SK-N-SH (cell line): Measurements from ENCODE around the gene AGR3. TPM values are rescaled to one million over a fixed set of nuclear protein-coding genes. Genes with fewer than 3 reads are reported as not detected.

ENCODE experiments used
- CTCF ChIA-PET: fragments of 300-600, 350-600 bp; formaldehyde crosslinking; extraction: SDS; loops from one replicate; lab custom pipeline; 2021; lab: Yijun Ruan, JAX
- POLR2A ChIA-PET: fragments of 350-600 bp; sonication (Branson Sonifier 250); formaldehyde crosslinking; extraction: SDS; loops from one replicate; lab custom pipeline; 2020; ENCODE audit warnings: antibody characterized with exemption, inconsistent platforms; lab: Yijun Ruan, JAX
- DNase-seq: peaks from one replicate; pipeline ENCODE4 v3.0.0; 2012
- H2AFZ ChIP-seq: fragments of 200-600 bp; sonication (generic); 2 replicates; pipeline ENCODE4 v1.8.1; 2016; ENCODE audit warnings: antibody characterized with exemption, mild to moderate bottlenecking, low read depth
- H3F3A ChIP-seq: fragments of 200-600 bp; sonication (generic); replicated peaks from 2 replicates; pipeline ENCODE3; 2016; ENCODE audit warnings: antibody characterized with exemption, mild to moderate bottlenecking; ENCODE audit not compliant: insufficient read depth
- H3K27ac ChIP-seq, 2 experiments: fragments of 200-500 bp in 1 of 2; fragments of 200-600 bp in 1 of 2; sonication (Bioruptor generic) in 1 of 2; sonication (generic), shearing (Covaris generic) in 1 of 2; 2 replicates each; pipeline versions ENCODE4 v1.5.1 to v1.6.1; 2014 to 2016; ENCODE audit warnings: low read depth in 2 of 2, inconsistent platforms in 1 of 2, low read length in 1 of 2, mild to moderate bottlenecking in 1 of 2, mixed read lengths in 1 of 2
- H3K27me3 ChIP-seq: fragments of 200-600 bp; sonication (generic), shearing (Covaris generic); 2 replicates; pipeline ENCODE4 v1.6.1; 2016; ENCODE audit warnings: mixed run types; ENCODE audit not compliant: insufficient read depth
- H3K36me3 ChIP-seq, 2 experiments: fragments of 200-500 bp in 1 of 2; fragments of 200-600 bp in 1 of 2; sonication (Bioruptor generic) in 1 of 2; sonication (generic) in 1 of 2; replicated peaks in 1 of 2; 2 replicates each; pipeline versions ENCODE3 to v1.5.1; 2014 to 2016; ENCODE audit warnings: low read length in 1 of 2, mild to moderate bottlenecking in 1 of 2; ENCODE audit not compliant: insufficient read depth in 2 of 2, control insufficient read depth in 1 of 2
- H3K4me1 ChIP-seq, 2 experiments: fragments of 200-500 bp in 1 of 2; fragments of 200-600 bp in 1 of 2; sonication (Bioruptor generic) in 1 of 2; sonication (generic), shearing (Covaris generic) in 1 of 2; 2 replicates each; pipeline versions ENCODE4 v1.5.1 to v1.6.1; 2014 to 2016; ENCODE audit warnings: low read depth in 1 of 2, low read length in 1 of 2, mixed run types in 1 of 2; ENCODE audit not compliant: insufficient read depth in 2 of 2, control insufficient read depth in 1 of 2
- H3K4me2 ChIP-seq: fragments of 200-600 bp; sonication (generic), shearing (Covaris generic); 2 replicates; pipeline ENCODE4 v1.6.1; 2017; ENCODE audit warnings: mixed run types
- H3K4me3 ChIP-seq, 2 experiments: fragments of 200-500 bp in 1 of 2; fragments of 200-600 bp in 1 of 2; sonication (Bioruptor generic) in 1 of 2; sonication (generic), shearing (Covaris generic) in 1 of 2; 2 replicates each; pipeline versions ENCODE4 v1.5.1 to v1.8.1; 2014 to 2016; ENCODE audit warnings: low read depth in 2 of 2, inconsistent platforms in 1 of 2, low read length in 1 of 2, mild to moderate bottlenecking in 1 of 2, mixed read lengths in 1 of 2, moderate library complexity in 1 of 2
- H3K79me2 ChIP-seq: fragments of 200-600 bp; sonication (generic); 2 replicates; pipeline ENCODE4 v1.8.1; 2017; ENCODE audit warnings: mild to moderate bottlenecking; ENCODE audit not compliant: insufficient read depth
- H3K9ac ChIP-seq: fragments of 200-600 bp; sonication (generic); 2 replicates; pipeline ENCODE4 v1.6.1; 2017; ENCODE audit warnings: mixed run types
- H3K9me2 ChIP-seq: fragments of 200-600 bp; sonication (generic); 2 replicates; pipeline ENCODE4 v1.6.1; 2017; ENCODE audit warnings: mixed run types
- H3K9me3 ChIP-seq: fragments of 200-600 bp; sonication (generic); 2 replicates; pipeline ENCODE4 v1.6.1; 2017; ENCODE audit warnings: mixed run types, mild to moderate bottlenecking, moderate library complexity
- H4K20me1 ChIP-seq: fragments of 200-600 bp; sonication (generic); 2 replicates; pipeline ENCODE4 v1.6.1; 2017; ENCODE audit warnings: mild to moderate bottlenecking, mixed run types; ENCODE audit not compliant: insufficient read depth
- CTCF ChIP-seq: fragments of 200-600 bp; sonication (generic); IDR thresholded peaks from 2 replicates; pipeline ENCODE4 v1.6.1; 2017; ENCODE audit warnings: antibody characterized with exemption, mild to moderate bottlenecking, moderate library complexity
- ELF1 ChIP-seq: IDR thresholded peaks from 2 replicates; pipeline ENCODE4 v1.4.0; 2012
- EZH2phosphoT487 ChIP-seq: fragments of 200-600 bp; sonication (generic); IDR thresholded peaks from 2 replicates; pipeline ENCODE4 v1.6.1; 2017; ENCODE audit warnings: low read depth, mixed run types, mild to moderate bottlenecking, antibody characterized with exemption, moderate library complexity, borderline replicate concordance
- FOXM1 ChIP-seq: IDR thresholded peaks from 2 replicates; pipeline ENCODE4 v1.4.0; 2012; ENCODE audit warnings: low read depth, mild to moderate bottlenecking
- GATA2 ChIP-seq: sonication (generic); formaldehyde crosslinking; IDR thresholded peaks from 2 replicates; pipeline ENCODE4 v1.5.0; 2020; ENCODE audit warnings: mild to moderate bottlenecking, missing genetic modification reagents
- MAX ChIP-seq: IDR thresholded peaks from 2 replicates; pipeline ENCODE4 v1.4.0; 2012; ENCODE audit warnings: low read depth
- PBX3 ChIP-seq: IDR thresholded peaks from 2 replicates; pipeline ENCODE4; 2012
- POLR2AphosphoS5 ChIP-seq: IDR thresholded peaks from 2 replicates; pipeline ENCODE4 v1.6.1; 2012; ENCODE audit warnings: low read depth, low read length
- RFX5 ChIP-seq: IDR thresholded peaks from 2 replicates; pipeline ENCODE4 v1.6.1; 2012; ENCODE audit warnings: mild to moderate bottlenecking, improper control_type of control experiment, low read length
- SIN3A ChIP-seq: IDR thresholded peaks from 2 replicates; pipeline ENCODE4 v1.6.1; 2012; ENCODE audit warnings: low read depth, mild to moderate bottlenecking, low read length, moderate library complexity, borderline replicate concordance
- USF1 ChIP-seq: IDR thresholded peaks from 2 replicates; pipeline ENCODE4 v1.4.0; 2012; ENCODE audit warnings: low read depth, borderline replicate concordance
- USF2 ChIP-seq: fragments of 150-350 bp; IDR thresholded peaks from 2 replicates; pipeline ENCODE4 v1.6.1; 2017; ENCODE audit warnings: antibody characterized with exemption, low read length, low read depth, borderline replicate concordance
- YY1 ChIP-seq: IDR thresholded peaks from 2 replicates; pipeline ENCODE4 v1.4.0; 2012; ENCODE audit warnings: low read depth, mild to moderate bottlenecking
- WGBS: methylation state at CpG from one replicate; pipeline ENCODE4 v1.1.6; 2017; ENCODE audit warnings: low lambda C conversion rate; 5-methylcytosine and 5-hydroxymethylcytosine counted together
- polyA plus RNA-seq, 3 experiments: library from polyadenylated mRNA; depleted of rRNA; stranded (reverse); fragments of >200 nt; gene quantifications; 2 replicates each; pipeline ENCODE4 v1.2.3, GENCODE V29; 2012

AGR3 gene
- polyA plus RNA-seq, 1 of the 3 experiments (the other 2 are of a cell fraction), result not detected

- no peaks in the 10 kb centered on the region for H3K27me3 ChIP-seq
- TF ChIP-seq USF2 (no peak), ELF1 (no peak), RFX5 (no peak), EZH2phosphoT487 (no peak), POLR2AphosphoS5 (no peak)
- H3K4me2 ChIP-seq, result no peak overlapping the region
- H3K4me1 ChIP-seq, result no peaks in the 10 kb centered on the region; a peak in 1 of 4 replicates
- H4K20me1 ChIP-seq, result no peaks in the 10 kb centered on the region
- no peak overlapping the region for H3K27ac ChIP-seq
- no peak for DNase-seq
- no peak overlapping the region for H3K4me3 ChIP-seq
- H3K36me3 ChIP-seq, result no peaks in the 10 kb centered on the region
- no peaks in the 10 kb centered on the region for H3K9me3 ChIP-seq
- ChIA-PET POLR2A (no interaction called here), CTCF (interaction anchor here (0.8 to 1.4 kb wide), 3 partner anchors 9 to 37 kb away, joined by 3 read pairs; no protein-coding TSS in a partner anchor)
- H2AFZ ChIP-seq, result no peak overlapping the region
- no peak overlapping the region for H3K9ac ChIP-seq
- WGBS, result 13% methylated on average over 5 of the region's 5 CpGs
- no peaks in the 10 kb centered on the region for H3F3A ChIP-seq
- no peaks in the 10 kb centered on the region for H3K9me2 ChIP-seq
- no peaks in the 10 kb centered on the region for H3K79me2 ChIP-seq
Measured at GRCh38 chr7:16836481-16836880, 45.3 kb downstream of the AGR3 start.

- TF ChIP-seq PBX3 (no peak), USF1 (no peak), CTCF (no peak), YY1 (no peak), SIN3A (no peak), GATA2 (CRISPR knock-in tag) (no peak), ELF1 (no peak), FOXM1 (no peak), MAX (no peak)
- Histone ChIP-seq H3K27ac (no peak overlapping the region), H2AFZ (no peak overlapping the region), H3K4me3 (no peak overlapping the region), H4K20me1 (no peaks in the 10 kb centered on the region), H3K27me3 (peaks cover 5% of the 10 kb centered on the region), H3F3A (no peaks in the 10 kb centered on the region), H3K9me3 (no peaks in the 10 kb centered on the region), H3K9me2 (no peaks in the 10 kb centered on the region), H3K9ac (no peak overlapping the region), H3K36me3 (no peaks in the 10 kb centered on the region), H3K4me2 (no peak overlapping the region), H3K79me2 (no peaks in the 10 kb centered on the region), H3K4me1 (no peaks in the 10 kb centered on the region)
- no peak for DNase-seq
- WGBS, result 23% methylated on average over 1 of the region's 1 CpG
- ChIA-PET POLR2A (no interaction called here), CTCF (interaction anchor here (1.1 to 1.3 kb wide), 2 partner anchors 13 to 16 kb away, joined by 3 read pairs; no protein-coding TSS in a partner anchor)
Measured at GRCh38 chr7:16833373-16833772, 48.4 kb downstream of the AGR3 start.
